NCI-H446 (cell line): ENCODE measurements around the gene ERC2.
A peak's percentile ranks its signal among the peaks of the same experiment; 100 is the strongest.

ENCODE experiments used
- DNase-seq, 2 experiments: peaks; one replicate each; lab custom pipeline; 2025; lab: John Stamatoyannopoulos, UW

Gene ERC2

DNA sequence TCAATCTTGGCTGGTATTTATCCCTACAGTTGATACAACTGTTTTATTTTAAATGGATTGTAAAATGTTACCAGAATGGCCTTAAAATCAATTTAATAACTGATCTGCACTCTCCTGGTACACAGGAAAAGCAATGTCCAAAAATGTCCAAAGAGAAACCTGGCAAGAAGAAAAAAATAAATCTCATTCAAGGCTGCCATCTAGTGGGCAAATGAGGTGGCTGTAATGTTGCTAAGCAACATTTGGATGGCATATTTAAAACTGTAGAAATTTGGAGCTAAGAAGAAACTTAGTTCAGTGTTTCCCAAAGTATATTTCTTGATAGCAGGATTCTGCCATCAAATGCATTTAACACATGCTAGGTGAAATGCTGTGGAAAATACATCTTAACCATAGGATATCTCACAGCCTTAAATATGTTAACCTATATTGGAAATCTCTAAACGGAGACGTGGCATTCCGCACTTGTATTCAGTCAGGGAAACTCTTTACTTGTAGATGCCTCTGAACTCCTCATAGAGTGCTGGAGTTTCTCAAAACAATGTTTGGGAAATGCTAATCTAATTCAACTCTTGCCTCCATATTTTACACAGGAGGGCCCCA, 216.8 kb downstream of the ERC2 start:
- DNase-seq: peak in 1 of 2 experiments; percentile 28

DNA sequence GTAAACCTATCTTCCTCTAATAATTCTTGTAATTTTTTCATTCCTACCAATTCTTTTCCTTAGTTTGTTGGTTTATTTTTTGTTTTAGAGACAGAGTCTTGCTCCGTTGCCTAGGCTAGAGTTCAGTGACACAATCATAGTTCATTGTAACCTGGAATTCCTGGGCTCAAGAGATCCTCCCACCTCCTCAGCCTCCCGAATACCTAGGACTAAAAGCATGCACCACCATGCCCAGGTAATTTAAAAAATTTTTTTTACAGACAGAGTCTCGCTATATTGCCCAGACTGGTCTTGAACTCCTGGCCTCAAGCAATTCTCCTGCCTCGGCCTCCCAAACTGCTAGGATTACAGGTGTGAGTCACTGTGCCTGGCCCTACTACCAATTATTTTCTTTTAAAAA, 220.2 kb downstream of the ERC2 start:
- DNase-seq: no peak

- DNase-seq: no peak
Measured at GRCh38 chr3:56238299-56238698, 230.0 kb downstream of the ERC2 start.

DNA sequence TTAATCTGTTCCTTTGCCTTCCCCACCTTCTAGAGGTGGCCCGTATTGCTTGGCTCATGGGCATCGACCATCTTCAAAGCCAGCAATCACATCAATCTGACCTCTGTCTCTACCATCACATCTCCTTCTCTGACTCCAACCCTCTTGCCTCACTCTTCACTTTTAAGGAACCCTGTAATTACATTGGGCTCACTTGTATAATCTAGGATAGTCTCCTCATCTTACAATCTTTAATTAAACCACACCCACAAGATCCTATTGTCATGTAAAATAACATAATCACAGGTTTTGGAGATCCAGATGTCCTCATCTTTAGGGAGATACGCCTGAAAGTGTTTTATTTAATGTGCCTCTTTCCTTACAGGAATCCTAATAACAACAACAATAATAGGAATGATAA, 234.5 kb downstream of the ERC2 start:
- no peak for DNase-seq

- no peak for DNase-seq
Measured at GRCh38 chr3:56229311-56229710, 239.0 kb downstream of the ERC2 start.

GRCh38 chr3:56222866-56223265, 245.4 kb downstream of the ERC2 start:
- DNase-seq: no peak

GRCh38 chr3:56219894-56220805, 248.1 kb downstream of the ERC2 start:
- DNase-seq: no peak

GRCh38 chr3:56209982-56210751, 258.1 kb downstream of the ERC2 start:
- DNase-seq: no peak

DNA sequence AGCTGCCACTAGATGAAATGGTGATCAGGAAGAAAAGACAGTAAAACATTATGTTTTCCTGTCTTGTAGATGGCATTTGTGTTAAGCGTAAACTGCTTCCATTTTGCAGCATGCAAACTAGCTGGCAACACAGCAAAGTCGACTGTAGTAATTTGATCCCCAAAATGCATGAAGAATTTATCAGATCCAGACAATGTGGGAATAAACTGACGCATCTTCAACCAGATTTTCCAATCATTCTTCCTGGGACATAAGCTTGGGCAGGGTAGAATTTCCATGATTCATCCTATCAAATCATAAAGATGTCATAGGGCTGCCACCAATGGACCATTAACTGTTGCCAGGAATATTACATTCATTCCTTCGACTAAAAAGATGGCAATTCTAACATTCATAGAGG, 260.3 kb downstream of the ERC2 start:
- DNase-seq: no peak

DNA sequence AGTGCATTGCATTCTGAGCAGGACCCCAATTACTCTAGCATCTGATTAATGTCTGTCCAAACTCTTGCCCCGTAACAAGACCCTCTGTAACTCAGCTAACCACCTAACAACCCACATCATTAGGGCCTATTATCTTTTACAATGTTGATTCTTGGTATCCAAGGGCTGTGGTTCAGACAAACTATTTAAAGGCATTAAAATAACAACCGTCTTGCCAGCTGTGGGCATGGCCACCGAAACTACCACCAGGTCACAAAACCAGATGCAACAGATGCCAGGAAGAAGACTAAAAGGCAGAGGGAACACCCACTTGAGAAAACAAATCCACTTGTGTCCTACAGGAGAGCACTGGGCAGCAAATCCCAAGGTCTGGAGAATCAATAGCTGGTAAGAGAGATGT, 262.9 kb downstream of the ERC2 start:
- no peak for DNase-seq

DNA sequence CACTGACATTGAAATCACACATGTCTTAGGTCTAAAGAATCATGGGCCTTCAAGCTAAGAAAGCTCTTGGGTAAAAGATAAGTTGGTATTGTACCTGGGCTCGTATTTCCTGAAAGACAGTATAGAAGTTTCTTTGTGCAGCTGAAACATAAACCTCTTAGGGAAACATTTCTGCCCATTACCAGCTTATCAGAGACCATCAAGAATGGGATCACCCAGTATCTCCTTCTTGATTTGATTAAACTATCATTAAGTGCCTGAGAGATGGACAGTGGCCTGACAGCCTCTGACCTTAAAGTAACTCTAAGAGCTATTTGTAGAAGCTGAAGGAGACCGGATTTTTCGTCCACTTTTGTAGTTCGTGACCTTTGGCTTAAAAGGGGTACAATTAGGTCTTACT, 265.3 kb downstream of the ERC2 start:
- DNase-seq: no peak

DNA sequence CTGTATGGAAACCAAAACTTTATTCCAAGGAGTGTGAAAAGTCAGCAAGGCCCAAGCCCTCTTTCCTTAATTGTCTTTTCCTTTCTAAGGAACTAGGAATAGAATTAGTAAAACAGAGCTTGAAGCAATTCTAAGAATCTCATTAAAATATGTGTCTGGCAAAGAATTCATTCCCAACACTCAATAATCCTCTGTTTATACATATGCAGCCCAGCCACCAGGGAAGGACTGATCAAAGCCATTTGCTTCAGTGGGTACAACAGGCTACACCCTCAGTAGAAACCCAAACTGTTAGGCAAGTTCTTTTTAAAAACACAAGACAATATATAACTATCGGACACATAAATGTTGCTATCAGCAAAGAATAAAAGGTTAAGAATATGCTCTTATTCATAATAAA, 266.9 kb downstream of the ERC2 start:
- DNase-seq: no peak

- no peak for DNase-seq
Measured at GRCh38 chr3:56200251-56200650, 268.0 kb downstream of the ERC2 start.

GRCh38 chr3:56197991-56198390, 270.3 kb downstream of the ERC2 start:
- no peak for DNase-seq

DNA sequence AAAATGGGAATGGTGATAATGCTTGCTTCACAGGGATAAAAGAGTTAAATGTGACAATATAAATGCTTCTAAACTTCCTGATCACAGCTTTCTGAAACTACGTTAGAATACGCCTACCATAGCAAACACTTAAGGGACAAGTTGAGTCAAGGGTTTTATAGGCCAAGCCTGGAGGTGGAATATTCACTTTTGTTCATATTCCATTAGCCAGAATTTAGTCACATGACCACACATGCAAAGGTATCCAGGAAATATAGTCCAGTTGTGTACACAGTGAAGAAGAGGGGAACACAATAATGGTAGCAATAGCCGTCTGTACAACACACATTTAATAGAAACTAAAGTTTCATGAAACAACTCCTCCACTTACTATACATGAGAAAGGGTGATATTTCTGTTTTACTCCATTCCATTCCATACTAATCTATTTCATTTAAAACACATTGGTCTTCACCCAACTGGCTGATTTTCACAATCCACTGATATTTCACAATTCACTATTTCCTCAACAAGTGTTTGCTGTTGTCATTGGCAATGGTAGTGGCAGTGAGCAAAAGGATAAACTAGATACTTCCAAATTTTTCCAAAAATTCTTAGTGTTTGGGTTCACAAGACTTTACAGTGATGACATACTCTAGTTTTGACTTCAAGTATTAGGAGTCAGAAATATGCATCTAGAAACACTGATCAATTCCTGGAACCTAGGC, 270.9 kb downstream of the ERC2 start:
- no peak for DNase-seq

DNA sequence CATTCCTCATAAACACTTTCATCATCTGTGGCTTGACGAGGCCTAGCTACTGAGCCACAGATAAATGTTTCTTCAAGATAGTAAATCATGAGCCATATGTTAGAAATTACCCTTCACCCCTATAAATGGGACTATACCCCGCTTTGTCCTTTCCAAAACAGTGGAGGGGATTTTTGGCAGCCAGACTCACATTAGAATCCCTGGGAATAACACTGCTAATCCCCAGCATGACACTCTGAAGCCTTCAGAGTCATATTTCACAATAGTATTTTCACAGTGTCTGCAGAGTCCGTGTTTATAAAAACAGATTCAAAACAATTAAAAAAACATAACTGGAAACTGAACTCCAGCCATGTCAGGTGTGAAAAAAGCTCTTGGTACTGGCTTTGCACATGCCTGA, 271.6 kb downstream of the ERC2 start:
- no peak for DNase-seq

DNA sequence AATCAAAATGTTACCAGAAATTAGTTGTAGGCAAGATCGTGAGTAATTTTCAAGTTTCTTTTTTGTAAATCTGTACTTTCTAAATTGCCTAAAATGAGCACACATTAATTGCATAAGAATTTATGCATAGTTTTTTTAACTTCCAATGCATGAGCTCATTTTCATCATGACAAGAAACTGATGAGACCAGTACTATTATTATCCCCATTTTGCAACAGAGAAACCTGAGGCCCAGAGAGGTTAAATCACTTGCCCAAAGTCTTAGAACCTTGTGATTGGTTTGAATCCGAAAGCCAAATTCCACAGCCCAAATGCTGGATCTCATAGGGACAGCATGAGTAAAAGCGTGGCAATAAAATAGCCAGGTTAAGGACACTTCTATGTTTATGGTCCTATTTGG, 274.7 kb downstream of the ERC2 start:
- DNase-seq: no peak

DNA sequence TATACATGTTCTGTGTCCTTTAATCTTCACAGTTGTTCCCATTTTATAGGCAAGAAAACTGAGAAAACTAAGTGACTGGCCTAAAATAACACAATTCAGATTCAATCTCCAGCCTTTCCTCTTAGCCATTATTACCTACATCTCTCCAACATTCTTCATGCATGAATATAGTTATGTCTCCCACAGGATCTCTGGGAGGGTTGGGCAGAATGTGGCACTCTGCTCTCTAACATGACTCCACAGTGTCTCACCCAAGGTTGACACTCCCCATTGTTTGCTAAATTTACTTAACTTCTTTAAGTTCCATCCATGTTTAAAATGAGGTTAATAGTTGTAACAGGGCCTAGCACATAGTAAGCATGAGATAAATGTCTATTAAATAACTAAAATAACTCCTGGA, 276.3 kb downstream of the ERC2 start:
- DNase-seq: no peak

- no peak for DNase-seq
Measured at GRCh38 chr3:56190771-56191305, 277.4 kb downstream of the ERC2 start.

- DNase-seq: no peak
Measured at GRCh38 chr3:56190130-56190529, 278.1 kb downstream of the ERC2 start.

- DNase-seq: no peak
Measured at GRCh38 chr3:56189536-56189935, 278.7 kb downstream of the ERC2 start.

- no peak for DNase-seq
Measured at GRCh38 chr3:56188201-56188600, 280.1 kb downstream of the ERC2 start.
